Embryonic facial prominence (tissue), 1 donor: ENCODE data around the gene GPRC5B.

ENCODE experiments used
- DNase-seq: peaks from one replicate; pipeline ENCODE4 v3.0.0-alpha.2; 2016; ENCODE audit errors: extremely low spot score

GPRC5B gene

DNA sequence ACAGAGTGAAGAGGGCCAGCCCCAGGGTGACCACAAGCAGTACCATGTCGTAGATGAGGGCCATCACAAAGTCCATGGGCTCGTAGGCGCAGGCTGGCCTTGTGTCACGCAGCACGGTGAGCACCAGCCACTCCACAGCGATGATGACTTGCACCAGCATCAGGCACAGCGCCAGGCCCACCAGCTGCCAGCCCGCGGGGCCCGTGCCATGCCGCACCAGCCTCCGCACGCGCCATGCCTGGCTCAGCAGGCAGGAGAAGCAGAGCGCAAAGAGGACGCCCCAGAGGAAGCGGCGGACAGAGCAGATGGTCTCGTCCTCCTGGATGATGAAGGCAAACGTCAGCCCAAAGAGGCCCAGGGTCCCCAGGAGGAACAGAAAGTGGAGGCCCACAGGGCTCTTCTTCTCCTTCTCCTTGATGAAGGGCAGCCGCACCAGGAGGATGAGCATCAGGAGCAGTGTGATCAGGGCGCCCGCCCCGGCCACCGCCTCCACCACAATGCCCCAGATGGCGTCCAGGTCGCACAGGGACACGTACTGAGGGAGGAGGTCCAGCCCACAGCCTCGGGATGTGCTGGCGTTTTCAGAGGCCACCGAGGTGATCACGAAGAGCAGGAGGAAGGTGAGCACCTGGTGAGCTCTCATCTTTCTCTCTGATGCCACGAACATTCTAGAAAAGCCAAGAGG, 12.3 kb downstream of the GPRC5B start:
- DNase-seq, result no peak

- no peak for DNase-seq
These were observed 12.9 kb downstream of the GPRC5B start for GRCh38 chr16:19871721-19872120.

DNA sequence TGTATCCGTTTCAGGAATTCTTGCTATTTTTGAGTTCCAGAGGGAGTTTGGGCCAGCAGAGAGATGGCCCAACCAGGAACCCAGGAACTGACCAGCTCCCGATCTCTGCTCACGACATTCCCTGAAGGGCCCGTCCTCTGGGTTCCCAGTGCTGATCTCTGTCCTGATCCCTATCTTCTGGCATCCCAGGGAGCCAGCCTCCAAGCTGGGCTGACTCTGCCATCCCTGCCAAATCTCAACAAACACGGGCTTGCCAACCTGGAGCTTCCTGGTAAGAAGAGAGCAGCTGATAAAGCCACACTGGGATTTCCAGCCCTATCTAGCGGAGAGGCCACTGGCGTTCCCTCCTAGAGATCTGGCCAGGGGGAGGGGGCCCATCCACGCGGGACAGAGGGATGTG, 16.2 kb downstream of the GPRC5B start:
- no peak for DNase-seq

- DNase-seq, result no peak
These were observed 20.1 kb downstream of the GPRC5B start for GRCh38 chr16:19864566-19864965.

DNA sequence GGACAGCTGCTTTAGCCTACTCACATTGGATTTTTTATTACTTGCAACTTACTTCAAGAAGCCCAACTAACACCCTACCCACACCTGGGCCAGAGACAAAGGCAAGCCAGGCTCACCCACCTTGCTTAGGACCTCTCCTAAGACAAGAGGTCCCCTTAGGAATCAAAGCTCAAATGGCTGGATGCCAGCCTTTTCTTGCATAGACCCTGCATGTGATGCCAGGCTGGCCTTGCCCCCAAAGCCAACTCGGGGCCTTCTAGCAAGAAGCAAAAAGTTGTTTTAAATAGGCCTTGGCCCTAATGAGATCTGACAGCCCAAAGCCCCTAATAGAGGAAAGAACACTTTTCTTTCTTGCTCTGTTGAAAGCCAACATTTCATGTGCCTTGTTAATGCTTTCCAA, 20.7 kb downstream of the GPRC5B start:
- no peak for DNase-seq

DNA sequence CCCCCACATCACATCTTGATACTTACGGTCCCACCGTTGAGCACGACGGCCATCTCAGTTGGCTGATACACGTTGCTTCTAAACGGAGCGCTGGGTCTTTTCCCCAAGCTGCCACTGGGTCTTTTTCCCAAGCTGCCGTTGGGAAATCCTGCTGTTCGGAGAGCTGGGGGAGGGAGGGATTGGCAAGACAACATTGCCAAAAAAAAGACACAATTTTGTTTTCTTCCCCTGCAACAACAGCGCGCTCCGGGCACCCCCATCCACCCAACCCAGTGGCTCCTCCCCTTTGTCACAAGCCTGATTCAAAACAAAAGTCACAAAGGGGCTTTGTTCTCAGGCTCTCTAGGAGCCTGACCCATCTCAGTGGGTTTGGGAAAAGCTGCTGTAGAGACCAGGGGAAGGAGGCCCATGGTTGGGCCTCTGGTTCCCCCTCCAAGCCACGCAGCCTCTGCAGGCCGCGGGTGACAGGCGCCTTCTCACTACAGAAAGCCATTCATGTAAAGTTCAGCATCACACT, 22.8 kb downstream of the GPRC5B start:
- no peak for DNase-seq

DNA sequence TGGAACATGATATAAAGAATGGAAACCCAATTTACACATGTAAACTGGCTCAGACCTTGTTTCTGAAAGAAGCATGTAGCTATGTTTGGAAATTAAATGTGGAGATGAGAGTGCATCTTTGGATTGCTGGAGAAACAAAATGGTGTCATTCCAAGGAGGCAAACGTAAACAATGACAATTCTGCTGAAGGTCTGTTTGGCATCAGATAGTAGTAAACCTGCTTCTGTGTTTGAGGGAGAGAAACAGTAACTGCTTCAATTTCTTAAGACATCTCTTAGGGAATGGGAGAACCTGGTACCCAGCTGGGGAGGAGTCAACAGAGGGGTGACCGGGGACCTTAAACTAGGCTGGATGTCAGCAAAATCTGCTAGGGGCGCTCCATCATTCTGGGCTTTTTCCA, 23.5 kb downstream of the GPRC5B start:
- DNase-seq, result no peak

DNA sequence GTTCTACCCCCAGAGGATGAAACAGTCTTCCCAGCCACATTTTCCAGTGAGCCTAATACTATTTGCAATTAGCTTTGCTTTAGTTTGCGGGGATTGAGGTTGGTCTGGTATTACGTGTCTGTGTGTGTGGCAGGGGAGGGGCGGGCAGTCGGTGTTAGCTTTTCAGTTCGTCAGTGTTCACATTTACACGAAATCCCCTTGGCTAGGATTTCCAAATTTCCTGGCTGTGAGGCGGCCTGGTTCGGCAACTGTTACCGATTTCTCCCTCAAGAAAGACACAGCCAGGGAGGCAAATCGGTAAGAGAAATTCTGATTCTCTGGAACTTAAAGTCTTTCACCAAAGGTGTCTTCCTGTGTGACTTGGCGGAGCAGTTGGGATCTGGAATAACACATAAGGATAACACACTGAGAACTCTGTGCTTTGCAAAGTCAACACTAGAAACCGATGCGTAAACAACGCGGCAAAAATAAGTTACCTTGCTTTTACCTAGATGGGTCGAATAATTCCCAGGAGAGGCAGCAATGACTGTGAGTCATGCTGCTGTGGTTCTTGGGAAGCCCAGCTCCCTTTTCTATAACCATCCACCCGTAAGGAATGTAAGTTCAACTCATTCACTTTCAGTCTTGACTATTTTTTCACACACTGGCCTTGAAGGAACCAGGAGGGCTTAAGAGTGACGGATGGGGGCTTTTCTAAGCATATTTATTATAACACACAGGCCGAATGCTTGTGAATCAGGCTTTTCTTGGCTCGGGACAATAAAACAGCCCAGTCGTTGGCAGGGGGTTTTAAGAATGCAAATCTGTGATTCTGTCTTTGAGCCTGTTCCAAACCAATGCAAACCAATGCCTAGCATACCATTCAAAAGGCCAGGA, 24.2 kb downstream of the GPRC5B start:
- DNase-seq, result no peak

- no peak for DNase-seq
These were observed 25.0 kb downstream of the GPRC5B start for GRCh38 chr16:19859603-19860002.

GRCh38 chr16:19859166-19859565, 25.5 kb downstream of the GPRC5B start:
- no peak for DNase-seq

DNA sequence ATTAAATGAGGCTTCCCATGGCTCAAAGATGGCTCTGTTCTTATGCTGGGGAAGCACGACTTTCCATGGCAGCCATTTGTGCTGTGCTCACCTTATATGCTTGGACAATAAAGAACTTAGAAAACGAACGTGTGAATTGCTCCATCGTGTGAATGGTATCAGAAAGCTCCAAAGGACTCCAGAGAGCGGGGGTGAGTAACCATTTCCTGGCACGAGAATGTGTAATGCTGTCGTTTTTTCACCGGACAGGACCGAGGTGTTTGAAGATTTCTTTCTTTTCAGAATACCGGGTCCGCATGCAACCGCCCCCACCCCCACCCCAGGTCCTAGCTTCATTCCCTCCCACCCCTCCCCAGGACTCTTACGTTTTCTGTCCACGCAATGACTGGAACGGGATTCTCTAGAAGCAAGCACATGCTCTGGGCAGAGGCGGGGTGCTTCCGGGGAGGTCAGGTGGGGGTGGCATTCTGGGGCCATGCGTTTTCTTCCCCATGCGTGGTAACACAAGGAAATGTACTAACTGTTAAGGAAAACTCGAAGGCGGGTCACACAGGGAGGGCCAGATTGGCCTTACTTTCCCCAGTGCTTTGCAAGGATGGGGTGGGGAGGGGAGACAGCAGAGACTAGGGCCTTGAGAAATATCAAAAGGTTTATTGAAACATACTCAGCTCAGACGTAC, 26.2 kb downstream of the GPRC5B start:
- no peak for DNase-seq

DNA sequence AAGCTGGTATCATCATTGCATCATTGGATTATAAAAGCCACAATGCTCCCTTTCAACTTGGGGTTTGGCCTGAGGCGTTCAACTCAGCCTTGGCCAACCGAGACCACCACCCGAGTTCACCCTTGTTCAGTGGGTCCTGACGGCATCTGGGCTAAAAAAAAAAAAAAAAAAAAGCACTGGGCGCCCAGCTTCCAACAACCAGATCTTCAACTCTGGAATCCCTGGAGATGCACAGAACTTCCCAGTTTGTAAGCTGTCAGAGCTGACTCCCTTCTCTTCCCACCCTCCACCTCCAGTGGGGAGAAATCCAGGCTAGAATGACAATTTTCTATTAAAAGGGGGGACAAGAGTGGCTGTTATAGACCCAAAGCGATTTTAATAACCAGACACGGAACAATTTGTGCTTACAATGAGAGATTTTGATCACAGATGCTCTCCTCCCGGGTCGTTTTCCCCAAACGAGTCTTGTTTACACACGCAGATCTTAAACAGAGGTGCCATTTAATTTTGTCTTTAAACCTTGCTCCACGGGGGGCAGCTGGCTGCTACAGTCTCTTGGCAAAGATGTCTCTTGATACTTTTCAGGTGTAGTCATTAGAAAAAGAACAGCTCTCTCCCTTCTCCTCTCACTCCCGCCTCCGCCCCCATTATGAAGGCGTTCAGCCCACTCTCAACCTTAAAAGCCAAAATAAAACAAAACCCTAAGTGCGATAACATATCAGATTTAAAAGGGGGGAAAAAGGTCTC, 26.9 kb downstream of the GPRC5B start:
- DNase-seq, result no peak

DNA sequence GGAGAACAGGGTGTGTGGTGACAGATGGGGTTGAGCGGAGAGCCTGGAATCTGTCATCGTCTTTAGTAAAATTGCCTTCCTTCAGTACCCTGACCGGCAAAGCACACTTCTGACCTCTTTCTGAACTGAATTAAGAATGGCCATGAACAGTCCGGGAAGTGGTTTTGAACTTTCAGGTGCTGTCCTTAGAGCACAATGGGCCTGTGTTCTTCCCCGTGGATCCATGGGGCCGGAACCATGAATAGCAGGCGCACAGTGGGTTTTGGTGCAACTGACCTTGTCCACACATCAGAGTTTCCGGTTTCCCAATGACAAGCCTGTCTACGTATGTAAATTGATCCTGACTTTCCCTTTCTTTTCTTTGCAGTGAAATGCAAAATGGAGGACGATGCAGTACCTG, 28.5 kb downstream of the GPRC5B start:
- DNase-seq, result no peak

DNA sequence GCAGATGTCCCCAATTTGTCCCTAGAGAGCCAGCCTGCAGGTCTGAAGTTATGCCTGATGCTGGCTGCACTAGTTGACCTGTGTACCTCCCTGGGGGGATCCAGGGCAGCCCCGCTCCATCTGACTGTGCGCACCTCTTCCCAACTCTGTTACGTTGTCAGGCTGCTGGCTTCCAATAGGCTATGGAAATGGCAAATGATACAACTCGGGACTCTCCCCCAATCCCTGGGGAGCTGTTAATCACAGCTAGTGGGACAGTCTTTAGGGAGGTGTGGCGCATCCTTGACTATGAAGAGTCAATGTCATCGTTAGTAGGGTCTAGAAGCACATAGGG, 30.1 kb downstream of the GPRC5B start:
- DNase-seq, result no peak

DNA sequence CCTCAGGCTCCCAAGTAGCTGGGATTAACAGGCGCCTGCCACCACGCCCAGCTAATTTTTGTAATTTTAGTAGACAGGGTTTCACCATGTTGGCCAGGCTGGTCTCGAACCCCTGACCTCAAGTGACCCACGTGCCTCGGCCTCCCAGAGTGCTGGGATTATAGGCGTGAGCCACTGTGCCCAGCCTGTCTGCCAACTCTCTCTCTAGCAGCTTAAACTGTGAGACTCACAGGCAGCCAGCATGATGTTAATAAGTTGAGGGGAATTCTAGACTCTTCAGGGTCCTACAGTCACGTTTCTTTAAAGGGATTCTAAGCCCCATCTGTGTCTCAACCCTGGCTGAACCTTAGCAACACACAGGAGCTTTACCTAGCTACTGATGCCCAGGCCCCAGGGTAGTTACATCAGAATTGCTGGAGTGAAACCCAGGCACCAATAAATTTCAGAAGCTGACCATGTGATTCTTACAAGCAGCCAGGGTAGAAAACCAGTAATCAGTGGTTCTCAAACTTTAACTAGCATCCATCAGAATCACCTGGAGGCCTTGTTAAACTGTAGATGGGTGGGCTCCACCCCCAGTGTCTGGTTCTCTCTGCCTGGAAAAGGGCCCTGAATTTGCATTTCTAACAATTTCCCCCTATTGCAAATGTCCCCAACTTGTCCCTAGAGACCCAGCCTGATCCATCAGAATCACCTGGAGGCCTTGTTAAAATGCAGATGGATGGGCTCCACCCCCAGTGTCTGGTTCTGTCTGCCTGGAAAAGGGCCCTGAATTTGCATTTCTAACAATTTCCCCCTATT, 30.7 kb downstream of the GPRC5B start:
- DNase-seq, result no peak

DNA sequence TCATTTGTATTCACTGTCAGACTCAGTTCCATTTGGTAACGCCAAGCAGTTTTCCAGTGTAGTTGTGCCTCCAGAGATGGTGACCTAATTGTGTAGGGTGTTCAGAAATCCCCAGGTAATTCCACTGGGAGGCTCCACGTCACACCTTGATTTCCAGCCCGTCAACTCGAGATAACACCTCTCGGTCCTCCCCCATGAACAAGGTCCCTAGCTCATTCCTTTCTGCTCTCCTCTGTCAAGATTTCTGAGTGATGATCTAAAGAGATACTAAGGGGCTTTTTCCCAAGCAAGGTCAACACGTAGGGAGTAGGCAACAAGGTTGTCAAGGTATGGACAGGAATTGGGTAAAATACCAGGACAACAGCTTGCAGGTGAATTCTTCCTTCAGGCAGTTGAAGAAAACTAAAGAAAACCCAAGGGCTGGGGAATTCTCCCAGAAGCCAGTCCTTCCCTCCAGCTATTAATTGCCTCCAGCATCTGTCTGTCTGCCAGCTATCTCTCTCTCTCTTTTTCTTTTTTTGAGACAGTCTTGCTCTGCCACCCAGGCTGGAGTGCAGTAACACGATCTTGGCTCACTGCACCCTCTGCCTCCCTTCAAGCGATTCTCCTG, 31.4 kb downstream of the GPRC5B start:
- no peak for DNase-seq

GRCh38 chr16:19851476-19851875, 33.2 kb downstream of the GPRC5B start:
- no peak for DNase-seq

GRCh38 chr16:19850131-19850817, 34.4 kb downstream of the GPRC5B start:
- no peak for DNase-seq

- DNase-seq, result no peak
These were observed 35.9 kb downstream of the GPRC5B start for GRCh38 chr16:19848756-19849155.

DNA sequence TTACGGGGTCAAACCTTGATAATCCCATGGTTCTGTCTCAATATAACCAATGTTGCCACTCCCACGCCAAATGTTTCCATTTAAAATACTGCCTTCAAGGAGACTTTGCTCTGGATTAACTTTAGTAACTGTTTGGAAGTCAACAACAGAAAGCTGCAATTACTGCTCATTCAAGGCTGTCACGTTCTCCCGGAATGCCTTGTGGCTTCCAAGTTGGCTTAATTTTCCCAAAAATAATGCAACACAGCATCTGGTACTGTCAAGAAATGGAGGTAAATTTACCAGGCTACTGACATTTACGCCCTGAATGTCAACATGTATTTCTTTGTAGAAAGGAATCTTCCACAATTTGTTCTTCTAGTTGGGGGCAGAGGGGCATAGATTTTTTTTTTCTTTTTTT, 38.2 kb downstream of the GPRC5B start:
- no peak for DNase-seq
